Mesenchymal stem cell (in vitro differentiated cells and primary cell): ENCODE measurements around the gene ZNF521.
A peak's percentile ranks its signal among the peaks of the same experiment; 100 is the strongest.

Source experiments
- DNase-seq: peaks from one replicate; pipeline ENCODE4 v3.0.0-alpha.2; 2013
- H2AFZ ChIP-seq: one replicate; pipeline ENCODE4 v1.6.1; 2013; ENCODE audit warnings: low read depth, mild to moderate bottlenecking, control low read depth, inconsistent platforms, low read length, moderate library complexity
- H2AK5ac ChIP-seq: 2 replicates; pipeline ENCODE4 v1.6.1; 2013; ENCODE audit warnings: low read length, moderate library complexity, mild to moderate bottlenecking, inconsistent platforms; ENCODE audit not compliant: severe bottlenecking
- H2BK120ac ChIP-seq: one replicate; pipeline ENCODE4 v1.6.1; 2013; ENCODE audit warnings: low read depth, mild to moderate bottlenecking, inconsistent platforms, low read length, moderate library complexity
- H2BK12ac ChIP-seq, 2 experiments: one replicate each; pipeline ENCODE4 v1.6.1; 2013; ENCODE audit warnings: inconsistent platforms in 2 of 2, low read length in 2 of 2, mild to moderate bottlenecking in 2 of 2, moderate library complexity in 2 of 2, control low read depth in 1 of 2
- H2BK15ac ChIP-seq: one replicate; pipeline ENCODE4 v1.6.1; 2013; ENCODE audit warnings: mild to moderate bottlenecking, low read depth, inconsistent platforms; ENCODE audit not compliant: poor library complexity, severe bottlenecking
- H2BK5ac ChIP-seq: 2 replicates; pipeline ENCODE4 v1.6.1; 2013; ENCODE audit warnings: low read depth, mild to moderate bottlenecking, low read length, control low read depth, inconsistent platforms; ENCODE audit not compliant: poor library complexity, severe bottlenecking
- H3K14ac ChIP-seq, 2 experiments: one replicate each; pipeline ENCODE4 v1.6.1; 2013; ENCODE audit warnings: inconsistent platforms in 2 of 2, low read length in 2 of 2, control low read depth in 1 of 2, mild to moderate bottlenecking in 1 of 2, moderate library complexity in 1 of 2
- H3K18ac ChIP-seq, 2 experiments: one replicate each; pipeline ENCODE4 v1.6.1; 2013; ENCODE audit warnings: inconsistent platforms in 2 of 2, low read length in 2 of 2, control low read depth in 1 of 2, low read depth in 1 of 2, mild to moderate bottlenecking in 1 of 2
- H3K23ac ChIP-seq, 2 experiments: one replicate each; pipeline ENCODE4 v1.6.1; 2013; ENCODE audit warnings: inconsistent platforms in 2 of 2, low read length in 2 of 2, mild to moderate bottlenecking in 2 of 2, moderate library complexity in 2 of 2, control low read depth in 1 of 2
- H3K27ac ChIP-seq: 2 replicates; pipeline ENCODE4 v1.5.1; 2013; ENCODE audit warnings: mild to moderate bottlenecking, moderate library complexity, low read length, control low read depth, inconsistent platforms; ENCODE audit not compliant: poor library complexity, severe bottlenecking
- H3K27me3 ChIP-seq, 2 experiments: 2 replicates each; pipeline versions ENCODE4 v1.6.1 to v1.7.0; 2013; ENCODE audit warnings: low read length in 2 of 2, mild to moderate bottlenecking in 2 of 2, moderate library complexity in 2 of 2, control low read depth in 1 of 2, inconsistent platforms in 1 of 2; ENCODE audit not compliant: control insufficient read depth in 1 of 2, insufficient read depth in 1 of 2
- H3K36me3 ChIP-seq, 2 experiments: 2 replicates each; pipeline versions ENCODE4 v1.6.1 to v1.7.0; 2013; ENCODE audit warnings: low read length in 2 of 2, control low read depth in 1 of 2, inconsistent platforms in 1 of 2, low read depth in 1 of 2, mild to moderate bottlenecking in 1 of 2; ENCODE audit not compliant: insufficient read depth in 2 of 2, control insufficient read depth in 1 of 2
- H3K4ac ChIP-seq, 2 experiments: one replicate each; pipeline ENCODE4 v1.6.1; 2013; ENCODE audit warnings: inconsistent platforms in 2 of 2, low read length in 2 of 2, mild to moderate bottlenecking in 2 of 2, moderate library complexity in 2 of 2, control low read depth in 1 of 2, low read depth in 1 of 2
- H3K4me1 ChIP-seq: 2 replicates; pipeline ENCODE4 v1.6.1; 2013; ENCODE audit warnings: low read depth, low read length, control low read depth; ENCODE audit not compliant: control insufficient read depth, insufficient read depth
- H3K4me2 ChIP-seq: 2 replicates; pipeline ENCODE4 v1.6.1; 2013; ENCODE audit warnings: low read length, mild to moderate bottlenecking, inconsistent platforms; ENCODE audit not compliant: poor library complexity, severe bottlenecking
- H3K4me3 ChIP-seq, 2 experiments: 2 replicates each; pipeline versions ENCODE4 v1.5.1 to v1.7.0; 2013; ENCODE audit warnings: low read length in 2 of 2, mild to moderate bottlenecking in 2 of 2, control low read depth in 1 of 2, low read depth in 1 of 2; ENCODE audit not compliant: insufficient read depth in 1 of 2
- H3K79me1 ChIP-seq: replicated peaks from 2 replicates; pipeline ENCODE4 v1.6.1; 2013; ENCODE audit warnings: mild to moderate bottlenecking, control low read depth, low read length, inconsistent platforms; ENCODE audit not compliant: poor library complexity, severe bottlenecking
- H3K9ac ChIP-seq: 2 replicates; pipeline ENCODE4 v1.7.0; 2013; ENCODE audit warnings: mild to moderate bottlenecking, low read length, moderate library complexity
- H3K9me3 ChIP-seq: 2 replicates; pipeline ENCODE4 v1.7.0; 2013; ENCODE audit warnings: mild to moderate bottlenecking, low read length; ENCODE audit not compliant: control insufficient read depth
- H4K8ac ChIP-seq: one replicate; pipeline ENCODE4 v1.6.1; 2013; ENCODE audit warnings: inconsistent platforms, mild to moderate bottlenecking, low read length, moderate library complexity
- H4K91ac ChIP-seq: one replicate; pipeline ENCODE4 v1.6.1; 2013; ENCODE audit warnings: mild to moderate bottlenecking, low read length, inconsistent platforms
- WGBS: methylation state at CpG from one replicate; pipeline ENCODE4 v1.1.7; 2013; ENCODE audit warnings: mixed read lengths; 5-methylcytosine and 5-hydroxymethylcytosine counted together

ZNF521 gene

DNA sequence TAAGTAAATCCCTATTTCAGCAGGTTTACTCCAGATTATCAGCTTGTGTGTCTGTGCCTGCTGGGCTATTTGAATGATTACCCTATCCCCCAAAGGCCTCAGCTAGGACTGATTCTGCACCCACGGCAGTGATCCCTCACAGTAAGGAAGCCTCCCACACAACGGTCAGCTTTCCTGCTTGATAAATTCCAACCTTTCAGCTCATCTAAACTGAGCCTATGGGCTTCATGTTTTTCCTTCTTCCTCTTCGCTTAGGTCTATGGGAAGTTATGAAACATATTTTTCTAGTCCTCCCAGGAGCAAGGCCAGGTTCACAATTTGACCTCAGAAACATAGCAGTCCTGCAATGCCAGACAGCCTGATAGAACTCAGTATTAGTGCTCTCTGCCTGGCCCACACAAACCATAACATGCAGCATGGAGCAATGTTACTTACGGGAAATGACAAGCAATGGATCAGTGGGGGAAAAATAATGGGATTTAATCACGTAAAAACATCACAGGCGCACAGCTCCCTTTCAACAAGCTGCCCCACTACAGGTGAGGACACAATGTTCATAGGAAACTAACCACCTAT is 170.9 kb downstream of the ZNF521 start:
- no peak for DNase-seq
- H3K4me2 ChIP-seq = no peak overlapping the region
- no peak overlapping the region for H3K14ac ChIP-seq
- H2BK15ac ChIP-seq = no peak overlapping the region
- H3K23ac ChIP-seq = no peak overlapping the region
- no peaks in the 10 kb centered on the region for H3K4me1 ChIP-seq
- H2AFZ ChIP-seq = no peak overlapping the region
- H2BK12ac ChIP-seq = no peak overlapping the region
- no peak overlapping the region for H2BK120ac ChIP-seq
- H3K27me3 ChIP-seq = no peaks in the 10 kb centered on the region
- H2AK5ac ChIP-seq = no peak overlapping the region
- no peak overlapping the region for H3K9ac ChIP-seq
- H4K8ac ChIP-seq = no peak overlapping the region
- no peak overlapping the region for H3K4me3 ChIP-seq
- H3K79me1 ChIP-seq = peaks cover 13% of the 10 kb centered on the region
- H4K91ac ChIP-seq = no peak overlapping the region
- H3K27ac ChIP-seq = no peak overlapping the region
- no peak overlapping the region for H2BK5ac ChIP-seq
- no peaks in the 10 kb centered on the region for H3K9me3 ChIP-seq
- H3K4ac ChIP-seq = no peak overlapping the region
- no peaks in the 10 kb centered on the region for H3K36me3 ChIP-seq
- no peak overlapping the region for H3K18ac ChIP-seq
- WGBS = 88% methylated on average over 6 of the region's 6 CpGs

DNA sequence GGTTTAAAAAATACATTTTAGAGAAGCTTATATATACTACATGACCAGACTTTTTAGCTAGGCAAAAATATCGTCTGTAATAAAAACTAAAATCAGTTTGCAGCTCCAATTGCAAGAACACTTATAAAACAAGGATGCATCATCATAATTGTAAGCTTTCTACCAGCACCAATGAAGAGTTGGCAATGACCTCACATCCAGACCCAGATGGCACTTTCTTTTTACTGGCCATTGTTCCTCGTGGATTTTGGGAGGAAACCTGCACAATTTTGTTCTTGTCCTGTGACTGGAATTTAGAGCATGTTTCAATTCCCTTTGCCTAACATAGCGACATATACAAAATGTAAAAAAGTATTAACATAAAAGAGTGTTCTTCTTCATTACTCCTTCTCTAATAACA is 174.3 kb downstream of the ZNF521 start:
- Histone ChIP-seq H3K4ac (no peak overlapping the region), H2AFZ (no peak overlapping the region), H3K4me3 (no peak overlapping the region), H3K27me3 (no peaks in the 10 kb centered on the region), H3K23ac (no peak overlapping the region), H3K4me2 (no peak overlapping the region), H3K9ac (no peak overlapping the region), H3K36me3 (peaks cover 0 to 4% of the 10 kb centered on the region in 2 experiments), H2BK15ac (no peak overlapping the region), H2AK5ac (no peak overlapping the region), H3K4me1 (no peaks in the 10 kb centered on the region), H2BK12ac (no peak overlapping the region), H2BK120ac (no peak overlapping the region), H3K9me3 (no peaks in the 10 kb centered on the region), H3K18ac (no peak overlapping the region), H3K79me1 (peaks cover 15% of the 10 kb centered on the region), H3K14ac (no peak overlapping the region), H4K8ac (no peak overlapping the region), H3K27ac (no peak overlapping the region), H2BK5ac (no peak overlapping the region), H4K91ac (no peak overlapping the region)
- WGBS = 98% methylated on average over 2 of the region's 3 CpGs
- DNase-seq = no peak

DNA sequence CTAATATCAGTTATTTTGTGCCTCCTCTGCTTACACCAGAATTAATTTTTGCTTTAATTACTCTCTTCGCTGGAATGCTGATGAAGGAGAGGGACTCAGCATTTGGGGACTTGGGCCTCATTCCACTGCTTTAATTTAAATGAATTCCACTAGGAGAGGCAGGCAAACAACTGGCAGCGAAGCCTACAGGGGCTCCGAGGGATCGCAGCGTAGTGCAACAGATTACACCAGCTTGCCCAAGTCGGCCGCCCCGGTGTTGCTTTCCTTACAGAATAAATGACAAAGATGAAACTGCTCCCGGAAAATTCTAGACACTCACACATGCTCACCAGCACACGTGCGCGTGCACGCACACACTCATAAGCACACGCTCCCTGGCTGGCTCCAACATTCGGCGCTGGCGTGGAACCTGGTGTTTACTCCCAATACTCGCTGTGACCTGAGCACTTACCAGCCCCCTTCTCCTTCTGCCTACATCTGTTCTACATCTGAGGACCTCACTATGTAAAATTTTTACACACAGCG is 175.4 kb downstream of the ZNF521 start:
- H2BK5ac ChIP-seq = no peak overlapping the region
- peaks cover 13% of the 10 kb centered on the region for H3K79me1 ChIP-seq
- no peak overlapping the region for H2BK12ac ChIP-seq
- H3K36me3 ChIP-seq = peaks cover 0 to 4% of the 10 kb centered on the region in 2 experiments
- no peak overlapping the region for H3K23ac ChIP-seq
- H2BK15ac ChIP-seq = no peak overlapping the region
- H2BK120ac ChIP-seq = no peak overlapping the region
- no peak for DNase-seq
- no peak overlapping the region for H3K18ac ChIP-seq
- H3K27me3 ChIP-seq = no peaks in the 10 kb centered on the region
- no peak overlapping the region for H3K4me2 ChIP-seq
- no peak overlapping the region for H3K27ac ChIP-seq
- H4K8ac ChIP-seq = no peak overlapping the region
- no peaks in the 10 kb centered on the region for H3K9me3 ChIP-seq
- H3K4ac ChIP-seq = peak overlapping the region in 1 of 2 experiments; percentile 32
- H2AFZ ChIP-seq = no peak overlapping the region
- H3K9ac ChIP-seq = no peak overlapping the region
- WGBS = 97% methylated on average over 19 of the region's 19 CpGs
- no peaks in the 10 kb centered on the region for H3K4me1 ChIP-seq
- H2AK5ac ChIP-seq = no peak overlapping the region
- H3K14ac ChIP-seq = peak overlapping the region in 1 of 2 experiments; percentile 51
- no peak overlapping the region for H4K91ac ChIP-seq
- H3K4me3 ChIP-seq = no peak overlapping the region

- Histone ChIP-seq H4K8ac (no peak overlapping the region), H3K4me3 (no peak overlapping the region), H2AFZ (no peak overlapping the region), H3K23ac (no peak overlapping the region), H3K4ac (no peak overlapping the region), H3K18ac (no peak overlapping the region), H4K91ac (no peak overlapping the region), H2AK5ac (no peak overlapping the region), H3K79me1 (peaks cover 9% of the 10 kb centered on the region), H2BK5ac (no peak overlapping the region), H3K27ac (no peak overlapping the region), H2BK15ac (no peak overlapping the region), H3K14ac (no peak overlapping the region), H3K27me3 (no peaks in the 10 kb centered on the region), H2BK120ac (no peak overlapping the region), H2BK12ac (no peak overlapping the region), H3K4me2 (no peak overlapping the region), H3K9me3 (no peaks in the 10 kb centered on the region), H3K36me3 (peaks cover 0 to 4% of the 10 kb centered on the region in 2 experiments), H3K4me1 (no peaks in the 10 kb centered on the region), H3K9ac (no peak overlapping the region)
- no peak for DNase-seq
- WGBS = 43% methylated on average over 8 of the region's 10 CpGs
Observed at GRCh38 chr18:25175558-25176517, 176.1 kb downstream of the ZNF521 start.
